Thoracic aorta (tissue), 2 donors: ENCODE results near the gene MYRIP. TPM values are rescaled to one million over a fixed set of nuclear protein-coding genes. Genes with fewer than 3 reads are reported as not detected.
A peak's percentile ranks its signal among the peaks of the same experiment; 100 is the strongest.
"Not testable (repeated sequence)": the region's sequence is repeated elsewhere in the genome, so short reads cannot be mapped to it uniquely, and the experiment has no call there.

ENCODE experiments used
- ATAC-seq: fragments of 150-250 bp; one replicate; pipeline ENCODE4 v1.8.0; 2017; ENCODE audit warnings: low read depth; ENCODE audit not compliant: insufficient number of reproducible peaks, low FRiP score
- DNase-seq: peaks from one replicate; pipeline ENCODE4 v3.0.0-alpha.2; 2020; ENCODE audit warnings: low spot score
- H3K27ac ChIP-seq, 2 donors: fragments of 200-600 bp; sonication (generic); 1 replicate in 1 of 2; 2 replicates in 1 of 2; pipeline ENCODE4 v1.5.1; 2016; ENCODE audit warnings: mild to moderate bottlenecking in 2 of 2, moderate library complexity in 2 of 2
- H3K27me3 ChIP-seq: fragments of 200-600 bp; sonication (generic); replicated peaks from 2 replicates; pipeline ENCODE4 v1.6.0; 2016; ENCODE audit warnings: mild to moderate bottlenecking; ENCODE audit not compliant: insufficient read depth
- H3K36me3 ChIP-seq: fragments of 200-600 bp; sonication (generic); one replicate; pipeline ENCODE4 v1.5.1; 2016
- H3K4me1 ChIP-seq, 2 donors: fragments of 200-600 bp; sonication (generic); 1 replicate in 1 of 2; 2 replicates in 1 of 2; pipeline versions ENCODE4 v1.5.1 to v1.6.0; 2016; ENCODE audit warnings: low read depth in 2 of 2, mild to moderate bottlenecking in 1 of 2; ENCODE audit not compliant: control insufficient read depth in 1 of 2
- H3K4me3 ChIP-seq: fragments of 200-600 bp; sonication (generic); 2 replicates; pipeline ENCODE4 v1.5.1; 2016; ENCODE audit warnings: mild to moderate bottlenecking
- H3K9me3 ChIP-seq: fragments of 200-600 bp; sonication (generic); 2 replicates; pipeline ENCODE4 v1.5.1; 2016
- CTCF ChIP-seq: fragments of 200-600 bp; sonication (generic); IDR thresholded peaks from one replicate; pipeline ENCODE4 v1.5.1; 2019; ENCODE audit warnings: antibody characterized with exemption
- total RNA-seq, 2 donors: library from RNA; depleted of rRNA; stranded (reverse); fragments of >200 nt; gene quantifications; one replicate each; pipeline versions ENCODE4 v1.1.0 to v1.2.3, GENCODE V29; 2016

The MYRIP gene
- total RNA-seq, 2 donors from 2014 or later: 1.5 to 5.1 TPM

- Histone ChIP-seq H3K27ac (no peak overlapping the region), H3K27me3 (no peaks in the 10 kb centered on the region), H3K36me3 (no peaks in the 10 kb centered on the region), H3K4me1 (peaks cover 2 to 14% of the 10 kb centered on the region in 2 donors), H3K4me3 (no peak overlapping the region), H3K9me3 (no peaks in the 10 kb centered on the region)
- ATAC-seq (no peak), DNase-seq (no peak)
- peak; percentile 8 for TF ChIP-seq CTCF
These were observed 3.1 kb downstream of the MYRIP start for GRCh38 chr3:39812537-39812936.

DNA sequence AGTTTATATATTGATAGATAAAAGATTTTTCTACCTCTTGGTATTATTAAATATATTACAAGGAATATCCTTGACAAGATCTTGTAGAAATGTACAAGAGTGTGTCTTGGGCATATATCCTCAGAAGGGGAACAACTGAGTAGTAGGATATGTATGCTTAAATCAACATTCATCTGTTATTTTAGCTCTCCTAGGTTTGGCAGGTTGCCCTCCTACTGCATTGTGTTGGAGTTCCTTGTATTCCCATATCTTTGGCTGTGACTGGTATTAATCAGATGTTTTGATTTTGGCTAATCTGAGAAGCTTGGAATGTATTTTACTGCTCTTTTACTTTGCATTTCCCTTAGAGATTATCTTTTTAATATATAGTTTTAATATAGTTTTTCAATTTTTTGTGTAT is 4.6 kb downstream of the MYRIP start:
- H3K27ac ChIP-seq: no peak overlapping the region
- no peaks in the 10 kb centered on the region for H3K9me3 ChIP-seq
- DNase-seq: no peak
- H3K4me1 ChIP-seq: peaks cover 0 to 14% of the 10 kb centered on the region in 2 donors
- no peaks in the 10 kb centered on the region for H3K36me3 ChIP-seq
- no peaks in the 10 kb centered on the region for H3K27me3 ChIP-seq
- no peak for TF ChIP-seq CTCF
- no peak overlapping the region for H3K4me3 ChIP-seq
- no peak for ATAC-seq

GRCh38 chr3:39819899-39820298 is 10.5 kb downstream of the MYRIP start:
- Histone ChIP-seq H3K4me1 (no peaks in the 10 kb centered on the region), H3K4me3 (no peak overlapping the region), H3K36me3 (no peaks in the 10 kb centered on the region), H3K27me3 (no peaks in the 10 kb centered on the region), H3K27ac (no peak overlapping the region), H3K9me3 (no peaks in the 10 kb centered on the region)
- ATAC-seq (no peak), DNase-seq (no peak)
- no peak for TF ChIP-seq CTCF

DNA sequence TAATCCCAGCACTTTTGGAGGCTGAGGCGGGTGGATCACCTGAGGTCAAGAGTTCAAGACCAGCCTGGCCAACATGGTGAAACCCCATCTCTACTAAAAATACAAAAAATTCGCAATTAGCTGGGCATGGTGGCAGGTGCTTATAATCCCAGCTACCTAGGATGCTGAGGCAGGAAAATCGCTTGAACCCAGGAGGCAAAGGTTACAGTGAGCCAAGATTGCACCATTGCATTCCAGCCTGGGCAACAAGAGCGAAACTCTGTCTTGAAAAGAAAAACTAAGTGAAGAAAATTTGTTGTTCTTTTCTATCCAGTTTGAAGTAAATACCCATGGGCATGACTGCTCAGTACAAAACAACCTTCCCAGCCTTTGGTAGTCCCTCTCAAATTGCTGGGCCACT is 24.4 kb downstream of the MYRIP start:
- H3K36me3 ChIP-seq, H3K27ac ChIP-seq, ATAC-seq, H3K4me3 ChIP-seq, H3K9me3 ChIP-seq, H3K4me1 ChIP-seq, DNase-seq, H3K27me3 ChIP-seq: not testable (repeated sequence)

GRCh38 chr3:39839484-39839883 is 30.1 kb downstream of the MYRIP start:
- no peaks in the 10 kb centered on the region for H3K27me3 ChIP-seq
- H3K4me3 ChIP-seq: no peak overlapping the region
- no peak for ATAC-seq
- H3K9me3 ChIP-seq: no peaks in the 10 kb centered on the region
- H3K27ac ChIP-seq: no peak overlapping the region
- no peak for TF ChIP-seq CTCF
- H3K36me3 ChIP-seq: no peaks in the 10 kb centered on the region
- H3K4me1 ChIP-seq: no peaks in the 10 kb centered on the region
- DNase-seq: no peak

DNA sequence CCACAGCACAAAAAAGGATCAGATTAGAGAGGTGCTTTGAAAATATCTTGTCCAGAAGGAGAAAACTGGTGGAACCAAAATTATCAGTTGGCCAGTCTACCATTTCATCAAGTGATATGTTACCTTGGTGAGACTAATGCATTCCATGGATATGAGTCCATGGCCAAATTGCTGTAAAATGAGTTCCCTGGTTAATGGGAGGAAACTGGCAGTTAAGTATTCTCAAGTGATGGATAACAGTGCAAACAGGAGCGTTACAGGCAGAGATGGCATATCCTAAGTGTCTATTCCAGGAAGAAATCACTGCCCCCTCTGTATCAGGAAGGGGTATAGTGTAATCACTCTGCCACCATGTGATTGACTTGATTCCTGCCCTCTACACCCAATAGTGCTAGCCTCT is 34.0 kb downstream of the MYRIP start:
- Histone ChIP-seq H3K9me3 (no peaks in the 10 kb centered on the region), H3K4me3 (no peak overlapping the region), H3K36me3 (no peaks in the 10 kb centered on the region), H3K4me1 (no peaks in the 10 kb centered on the region), H3K27me3 (no peaks in the 10 kb centered on the region), H3K27ac (no peak overlapping the region)
- DNase-seq: no peak
- ATAC-seq: no peak
- TF ChIP-seq CTCF: no peak
